IPS-NIHi11 (cell line): ENCODE data around the gene ABCB8.
"Not testable (repeated sequence)": the region's sequence is repeated elsewhere in the genome, so short reads cannot be mapped to it uniquely, and the experiment has no call there.

Experiments
- DNase-seq: peaks from one replicate; pipeline ENCODE4 v3.0.0; 2012; ENCODE audit warnings: mixed read lengths, low spot score

The ABCB8 gene

DNA sequence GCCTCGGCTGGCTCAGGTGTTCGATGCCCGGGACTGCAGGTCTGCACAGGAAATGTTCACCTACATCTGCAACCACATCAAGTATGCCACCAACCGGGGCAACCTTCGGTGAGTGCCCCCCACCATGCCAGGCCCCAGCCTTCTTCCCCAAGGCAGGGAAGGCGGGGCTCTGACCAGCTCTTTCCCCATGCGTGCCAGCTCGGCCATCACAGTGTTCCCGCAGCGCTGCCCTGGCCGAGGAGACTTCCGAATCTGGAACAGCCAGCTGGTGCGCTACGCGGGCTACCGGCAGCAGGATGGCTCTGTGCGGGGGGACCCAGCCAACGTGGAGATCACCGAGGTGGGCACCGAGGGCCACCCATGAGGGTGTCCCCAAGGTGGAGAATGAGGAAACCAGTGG lies 29.9 kb upstream of the ABCB8 start:
- DNase-seq, result no peak

DNA sequence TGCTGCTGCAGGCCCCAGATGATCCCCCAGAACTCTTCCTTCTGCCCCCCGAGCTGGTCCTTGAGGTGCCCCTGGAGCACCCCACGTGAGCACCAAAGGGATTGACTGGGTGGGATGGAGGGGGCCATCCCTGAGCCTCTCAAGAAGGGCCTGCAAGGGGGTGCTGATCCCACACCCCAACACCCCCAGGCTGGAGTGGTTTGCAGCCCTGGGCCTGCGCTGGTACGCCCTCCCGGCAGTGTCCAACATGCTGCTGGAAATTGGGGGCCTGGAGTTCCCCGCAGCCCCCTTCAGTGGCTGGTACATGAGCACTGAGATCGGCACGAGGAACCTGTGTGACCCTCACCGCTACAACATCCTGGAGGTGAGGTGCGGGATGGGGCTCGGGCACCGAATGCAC lies 29.2 kb upstream of the ABCB8 start:
- no peak for DNase-seq

DNA sequence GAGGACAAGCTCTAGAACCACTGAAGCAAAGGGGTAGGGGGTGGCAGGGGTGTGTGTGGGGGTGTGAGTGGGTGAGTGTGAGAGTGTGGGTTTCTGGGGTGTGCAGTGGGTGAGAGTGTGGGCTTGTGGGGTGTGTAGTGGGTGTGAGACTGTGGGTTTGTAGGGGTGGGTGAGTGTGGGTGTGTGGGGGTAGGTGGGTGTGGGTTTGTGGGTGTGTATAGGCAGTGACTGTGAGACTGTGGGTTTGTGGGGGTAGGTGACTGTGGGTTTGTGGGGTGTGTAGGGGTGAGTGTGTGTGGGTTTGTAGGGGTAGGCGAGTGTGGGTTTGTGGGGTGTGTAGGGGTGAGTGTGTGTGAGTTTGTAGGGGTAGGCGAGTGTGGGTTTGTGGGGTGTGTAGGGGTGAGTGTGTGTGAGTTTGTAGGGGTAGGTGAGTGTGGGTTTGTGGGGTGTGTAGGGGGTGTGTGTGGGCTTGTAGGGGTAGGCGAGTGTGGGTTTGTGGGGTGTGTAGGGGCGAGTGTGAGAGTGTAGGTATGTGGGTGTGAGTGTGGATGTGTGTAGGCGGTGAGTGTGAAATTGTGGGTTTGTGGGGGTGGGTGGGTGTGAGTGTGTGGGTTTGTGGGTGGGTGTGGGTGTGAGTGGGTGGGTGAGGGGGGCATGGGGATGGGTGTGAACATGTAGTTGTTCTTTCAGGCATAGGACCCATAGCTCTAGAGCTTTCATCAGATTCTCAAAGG lies 28.6 kb upstream of the ABCB8 start:
- no peak for DNase-seq

DNA sequence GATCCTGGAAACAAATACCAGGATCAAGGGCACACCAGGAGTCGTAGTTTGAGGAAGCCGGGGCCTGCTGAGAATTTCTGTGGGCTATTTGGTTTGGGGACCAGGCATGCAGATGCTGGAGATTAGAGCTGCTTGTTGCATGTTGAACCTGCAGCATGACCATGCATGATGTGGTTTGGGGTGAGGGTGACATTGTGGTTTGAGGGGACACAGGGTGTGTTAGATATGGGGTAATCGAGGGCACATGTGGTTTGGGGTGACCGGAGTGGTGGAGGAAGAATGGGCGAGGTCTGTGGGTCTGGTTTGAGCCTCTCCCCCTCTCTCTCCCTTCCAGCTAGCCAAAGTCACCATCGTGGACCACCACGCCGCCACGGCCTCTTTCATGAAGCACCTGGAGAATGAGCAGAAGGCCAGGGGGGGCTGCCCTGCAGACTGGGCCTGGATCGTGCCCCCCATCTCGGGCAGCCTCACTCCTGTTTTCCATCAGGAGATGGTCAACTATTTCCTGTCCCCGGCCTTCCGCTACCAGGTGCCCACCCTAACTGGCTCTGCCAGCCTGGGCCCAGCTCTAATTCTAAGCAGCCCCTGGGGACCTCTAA lies 27.3 kb upstream of the ABCB8 start:
- no peak for DNase-seq

DNA sequence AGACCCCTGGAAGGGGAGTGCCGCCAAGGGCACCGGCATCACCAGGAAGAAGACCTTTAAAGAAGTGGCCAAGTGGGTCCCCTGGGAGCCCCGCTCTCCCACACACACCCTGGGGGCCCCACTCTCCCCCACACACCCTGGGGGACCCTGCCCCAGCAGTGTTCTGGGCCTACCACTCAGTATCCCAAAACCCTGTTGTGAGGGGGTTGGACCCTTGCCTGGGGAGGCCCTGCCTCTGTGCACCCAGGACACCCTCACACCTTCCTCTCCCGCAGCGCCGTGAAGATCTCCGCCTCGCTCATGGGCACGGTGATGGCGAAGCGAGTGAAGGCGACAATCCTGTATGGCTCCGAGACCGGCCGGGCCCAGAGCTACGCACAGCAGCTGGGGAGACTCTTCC lies 26.7 kb upstream of the ABCB8 start:
- no peak for DNase-seq

DNA sequence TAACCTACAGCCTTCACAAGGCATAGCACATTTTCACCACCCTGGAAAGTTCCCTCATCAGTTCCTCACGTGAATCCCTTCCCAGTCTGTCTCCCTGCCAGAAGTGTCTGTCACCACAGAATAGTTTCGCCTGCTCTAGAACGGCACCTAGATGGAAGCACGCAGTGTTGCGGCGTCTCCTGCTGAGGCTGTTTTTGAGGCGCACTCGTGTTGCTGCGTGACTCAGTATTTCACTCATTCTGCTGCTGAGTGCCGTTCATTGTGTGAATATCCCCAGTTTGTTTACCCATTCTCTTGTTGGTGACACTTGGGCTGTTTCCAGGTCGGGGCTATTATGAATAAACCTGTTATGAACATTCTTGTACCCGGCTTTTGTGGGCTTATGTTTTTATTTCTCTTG lies 24.7 kb upstream of the ABCB8 start:
- no peak for DNase-seq

DNA sequence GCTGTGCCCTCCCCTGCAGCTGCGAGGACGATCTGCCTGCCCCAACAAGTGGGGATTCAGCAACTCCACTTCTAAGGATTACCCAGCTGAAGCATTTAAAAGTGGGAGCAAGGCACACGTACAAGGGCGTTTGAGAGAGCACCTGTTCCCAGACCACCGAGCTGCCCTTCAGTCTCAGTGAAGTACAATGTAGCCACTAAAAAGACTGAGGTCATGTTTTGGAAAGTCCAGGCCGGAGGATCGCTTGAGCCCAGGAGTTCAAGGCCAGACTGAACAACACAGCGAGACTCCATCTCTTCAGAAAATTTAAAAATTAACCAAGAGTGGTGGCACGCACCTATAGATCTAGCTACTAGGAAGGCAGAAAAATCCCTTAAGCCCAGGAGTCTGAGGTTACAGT lies 22.7 kb upstream of the ABCB8 start:
- DNase-seq, result no peak

DNA sequence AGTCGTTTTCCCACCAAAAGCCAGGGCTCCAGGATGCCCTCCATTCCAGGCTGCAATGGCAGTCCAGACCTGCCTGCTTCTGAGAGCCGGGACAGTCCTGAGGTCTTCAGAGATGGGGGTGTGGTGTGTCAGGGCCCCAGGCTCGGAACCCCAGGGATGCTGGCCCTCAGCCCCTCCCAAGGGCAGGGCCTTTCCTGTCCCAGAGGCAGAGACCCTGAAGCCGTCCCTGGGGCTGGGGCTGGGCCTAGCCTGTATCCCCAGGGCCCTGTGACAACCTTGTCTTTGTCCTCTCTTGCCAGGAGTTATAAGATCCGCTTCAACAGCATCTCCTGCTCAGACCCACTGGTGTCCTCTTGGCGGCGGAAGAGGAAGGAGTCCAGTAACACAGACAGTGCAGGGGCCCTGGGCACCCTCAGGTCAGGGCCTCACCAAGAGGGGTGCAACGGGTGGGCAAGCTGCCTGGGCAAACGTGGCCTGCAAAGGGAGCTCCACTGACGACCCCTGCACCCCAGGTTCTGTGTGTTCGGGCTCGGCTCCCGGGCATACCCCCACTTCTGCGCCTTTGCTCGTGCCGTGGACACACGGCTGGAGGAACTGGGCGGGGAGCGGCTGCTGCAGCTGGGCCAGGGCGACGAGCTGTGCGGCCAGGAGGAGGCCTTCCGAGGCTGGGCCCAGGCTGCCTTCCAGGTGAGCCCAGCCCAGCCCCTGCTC lies 21.5 kb upstream of the ABCB8 start:
- DNase-seq, result no peak

DNA sequence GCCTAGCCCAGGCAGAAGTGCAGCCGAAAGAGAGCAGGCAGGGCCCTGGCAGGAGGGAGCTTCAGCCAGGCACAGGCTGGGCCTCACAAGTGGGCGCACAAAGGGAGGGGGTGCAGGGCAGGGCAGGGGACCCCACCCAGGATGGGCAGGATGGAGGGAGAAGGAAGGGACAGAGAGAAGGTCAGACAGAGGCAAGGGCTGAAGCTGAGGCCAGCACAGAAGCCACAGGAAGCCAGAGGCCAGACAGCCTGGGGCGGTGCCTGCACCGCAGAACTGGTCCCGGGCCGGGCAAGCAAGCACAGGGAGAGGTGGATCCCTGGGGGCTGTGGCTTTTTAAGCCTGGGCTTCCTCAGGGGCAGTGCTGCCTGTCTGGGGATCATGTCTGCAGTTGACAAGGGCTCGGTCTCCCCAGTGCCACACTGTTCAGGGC lies 20.8 kb upstream of the ABCB8 start:
- DNase-seq, result no peak

DNA sequence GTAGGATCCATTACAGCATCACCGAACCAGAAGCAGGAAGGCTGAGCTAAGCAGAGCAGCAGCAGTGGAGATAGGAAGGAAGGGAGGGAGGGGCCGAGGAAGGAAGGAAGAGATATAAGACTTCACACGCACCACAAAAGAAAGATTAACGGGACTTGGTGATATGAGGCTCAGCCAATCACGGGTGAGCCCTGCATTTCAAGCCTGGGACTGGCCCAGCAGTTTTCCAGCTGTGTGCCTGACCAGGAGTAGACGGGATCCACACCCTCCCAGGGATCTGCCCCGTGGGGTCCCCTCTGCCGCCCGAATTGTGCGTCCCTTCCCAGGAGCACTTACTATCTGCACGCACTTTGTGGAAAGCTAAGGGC lies 20.1 kb upstream of the ABCB8 start:
- DNase-seq, result no peak

DNA sequence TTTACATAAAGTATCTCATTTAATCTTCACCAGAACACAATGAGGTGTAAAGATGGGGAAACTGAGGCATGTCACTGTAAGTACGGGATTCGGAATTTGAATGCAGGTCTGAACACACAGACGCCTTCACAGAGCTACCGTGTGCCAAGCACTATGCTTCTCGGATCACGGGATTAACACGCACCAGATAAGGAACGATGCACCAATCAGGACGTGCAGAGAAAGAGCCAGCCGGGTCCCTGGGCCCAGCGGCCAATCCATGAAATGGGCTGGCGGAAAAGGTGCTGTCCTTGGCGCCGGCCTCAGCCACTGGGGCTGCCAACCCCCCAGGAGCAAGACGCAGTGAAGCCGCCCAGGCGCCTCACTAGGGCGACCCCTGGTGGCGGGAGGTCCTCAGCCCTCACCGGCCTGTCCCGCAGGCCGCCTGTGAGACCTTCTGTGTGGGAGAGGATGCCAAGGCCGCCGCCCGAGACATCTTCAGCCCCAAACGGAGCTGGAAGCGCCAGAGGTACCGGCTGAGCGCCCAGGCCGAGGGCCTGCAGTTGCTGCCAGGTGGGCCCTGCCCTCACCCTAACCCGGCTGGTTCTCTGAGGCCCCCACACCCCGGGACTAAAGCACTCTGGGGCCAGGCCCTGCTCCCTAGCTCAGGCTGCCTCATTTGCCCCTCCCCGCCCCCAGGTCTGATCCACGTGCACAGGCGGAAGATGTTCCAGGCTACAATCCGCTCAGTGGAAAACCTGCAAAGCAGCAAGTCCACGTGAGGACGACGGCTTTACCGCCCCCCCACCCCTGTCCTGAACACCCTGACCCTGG lies 19.5 kb upstream of the ABCB8 start:
- DNase-seq, result peak; percentile 87

DNA sequence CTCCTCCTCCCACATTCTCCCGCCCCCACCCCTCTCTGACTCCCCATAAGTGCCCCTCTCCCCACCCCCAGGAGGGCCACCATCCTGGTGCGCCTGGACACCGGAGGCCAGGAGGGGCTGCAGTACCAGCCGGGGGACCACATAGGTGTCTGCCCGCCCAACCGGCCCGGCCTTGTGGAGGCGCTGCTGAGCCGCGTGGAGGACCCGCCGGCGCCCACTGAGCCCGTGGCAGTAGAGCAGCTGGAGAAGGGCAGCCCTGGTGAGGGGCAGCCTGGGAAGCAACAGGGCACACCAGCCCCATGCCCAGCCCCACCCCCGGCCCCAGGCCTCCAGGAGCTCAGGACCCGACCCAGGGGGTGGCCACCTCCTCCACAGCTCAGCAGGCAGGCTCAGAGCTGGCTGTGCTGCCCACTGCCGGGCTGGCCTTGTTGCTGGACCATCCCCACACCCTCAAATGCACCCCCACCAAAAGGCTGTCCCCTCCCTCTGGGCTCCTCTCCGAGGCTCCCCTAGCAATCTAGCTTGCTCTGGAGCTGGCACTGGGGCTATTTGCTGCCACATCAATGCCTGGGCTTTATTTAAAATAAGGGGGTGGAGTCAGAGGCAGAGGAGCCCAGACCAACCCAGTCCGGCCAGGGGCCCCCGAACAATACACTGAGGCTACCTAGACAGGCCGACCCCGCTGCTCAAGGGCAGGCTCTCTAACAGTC lies 18.8 kb upstream of the ABCB8 start:
- DNase-seq, result peak; percentile 47

DNA sequence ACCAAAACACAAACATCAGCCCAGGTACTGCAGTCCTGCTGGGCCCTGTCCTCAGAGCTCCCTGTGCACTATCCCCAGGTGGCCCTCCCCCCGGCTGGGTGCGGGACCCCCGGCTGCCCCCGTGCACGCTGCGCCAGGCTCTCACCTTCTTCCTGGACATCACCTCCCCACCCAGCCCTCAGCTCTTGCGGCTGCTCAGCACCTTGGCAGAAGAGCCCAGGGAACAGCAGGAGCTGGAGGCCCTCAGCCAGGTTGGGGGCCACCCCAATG lies 18.3 kb upstream of the ABCB8 start:
- no peak for DNase-seq

DNA sequence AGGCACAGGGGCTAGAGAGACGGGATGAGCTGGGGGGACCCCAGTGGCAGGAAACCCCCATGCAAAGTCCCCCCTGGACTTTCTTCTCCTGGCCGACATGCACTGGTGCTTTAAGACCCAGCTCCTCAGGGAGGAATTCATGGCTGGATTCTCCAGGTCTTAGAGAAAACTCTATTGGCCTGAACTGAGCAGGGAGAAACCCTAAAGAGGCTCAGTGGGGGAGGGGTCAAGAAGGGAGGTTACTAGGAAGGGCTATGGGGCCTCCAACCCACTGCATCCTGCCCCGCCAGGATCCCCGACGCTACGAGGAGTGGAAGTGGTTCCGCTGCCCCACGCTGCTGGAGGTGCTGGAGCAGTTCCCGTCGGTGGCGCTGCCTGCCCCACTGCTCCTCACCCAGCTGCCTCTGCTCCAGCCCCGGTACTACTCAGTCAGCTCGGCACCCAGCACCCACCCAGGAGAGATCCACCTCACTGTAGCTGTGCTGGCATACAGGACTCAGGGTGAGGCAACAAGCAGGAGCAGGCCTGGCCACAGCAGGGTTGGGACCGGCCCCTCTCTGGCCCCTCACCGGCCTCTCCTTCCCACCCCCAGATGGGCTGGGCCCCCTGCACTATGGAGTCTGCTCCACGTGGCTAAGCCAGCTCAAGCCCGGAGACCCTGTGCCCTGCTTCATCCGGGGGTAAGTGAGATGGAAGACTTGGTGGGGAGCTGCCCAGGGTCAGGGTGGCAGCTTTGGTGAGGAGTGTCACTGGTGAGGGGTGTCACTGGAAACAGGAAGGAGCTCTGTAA lies 17.7 kb upstream of the ABCB8 start:
- no peak for DNase-seq

DNA sequence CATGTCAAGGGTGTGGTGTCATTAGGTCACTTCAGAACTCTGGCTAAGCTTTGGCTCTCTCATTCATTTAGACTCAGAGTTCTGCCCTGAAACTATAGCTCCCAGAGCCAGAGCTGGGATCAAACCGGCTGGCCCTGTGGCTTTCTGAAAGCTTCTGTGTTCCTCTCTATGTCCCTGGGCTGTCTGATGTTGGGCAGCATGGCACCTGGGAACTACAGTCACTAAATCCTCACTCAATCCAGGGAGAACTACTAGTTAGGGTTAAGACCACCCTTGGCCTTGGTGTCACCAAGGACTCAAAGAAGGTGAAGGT lies 17.2 kb upstream of the ABCB8 start:
- DNase-seq, result no peak

DNA sequence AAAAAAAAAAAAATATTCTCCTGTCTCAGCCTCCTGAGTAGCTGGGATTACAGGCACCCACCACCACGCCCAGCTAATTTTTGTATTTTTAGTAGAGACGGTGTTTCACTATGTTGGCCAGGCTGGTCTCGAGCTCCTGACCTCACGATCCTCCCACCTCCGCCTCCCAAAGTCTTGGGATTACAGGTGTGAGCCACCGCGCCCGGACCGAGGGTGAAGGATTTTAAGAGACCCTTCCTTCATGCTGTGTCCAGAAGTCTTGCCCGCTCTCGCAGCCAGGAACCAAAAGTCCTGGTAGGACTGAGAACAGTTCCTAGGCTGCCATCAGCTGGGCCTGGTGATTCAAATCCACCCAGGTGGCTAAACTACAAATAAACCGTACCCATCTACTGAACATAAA lies 16.6 kb upstream of the ABCB8 start:
- DNase-seq, result not testable (repeated sequence)

DNA sequence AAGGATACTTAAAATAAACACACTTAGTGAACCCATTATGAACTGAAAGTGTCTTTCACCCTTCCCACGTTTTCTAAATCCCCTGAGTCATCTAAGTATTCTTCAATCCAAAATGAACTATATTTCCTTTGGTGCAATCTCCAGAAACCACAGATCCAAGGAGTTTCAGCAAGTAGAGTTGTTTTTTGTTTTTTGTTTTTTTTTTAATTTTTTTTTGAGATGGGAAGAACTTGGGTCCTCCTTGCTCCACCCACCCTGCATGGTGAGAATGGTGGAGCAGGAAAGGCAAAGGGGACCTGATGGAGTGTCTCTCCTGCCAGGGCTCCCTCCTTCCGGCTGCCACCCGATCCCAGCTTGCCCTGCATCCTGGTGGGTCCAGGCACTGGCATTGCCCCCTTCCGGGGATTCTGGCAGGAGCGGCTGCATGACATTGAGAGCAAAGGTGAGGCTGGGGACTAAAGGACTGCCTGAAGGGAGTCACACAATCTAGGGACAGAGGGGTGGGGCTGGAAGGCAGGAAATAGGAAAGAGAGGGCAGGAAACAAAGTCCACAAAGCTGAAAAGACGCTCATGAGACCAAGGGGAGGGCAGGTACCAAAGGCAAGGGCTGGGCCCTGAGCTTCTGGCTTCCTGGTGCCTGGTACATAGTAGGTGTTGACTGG lies 16.1 kb upstream of the ABCB8 start:
- DNase-seq, result no peak

DNA sequence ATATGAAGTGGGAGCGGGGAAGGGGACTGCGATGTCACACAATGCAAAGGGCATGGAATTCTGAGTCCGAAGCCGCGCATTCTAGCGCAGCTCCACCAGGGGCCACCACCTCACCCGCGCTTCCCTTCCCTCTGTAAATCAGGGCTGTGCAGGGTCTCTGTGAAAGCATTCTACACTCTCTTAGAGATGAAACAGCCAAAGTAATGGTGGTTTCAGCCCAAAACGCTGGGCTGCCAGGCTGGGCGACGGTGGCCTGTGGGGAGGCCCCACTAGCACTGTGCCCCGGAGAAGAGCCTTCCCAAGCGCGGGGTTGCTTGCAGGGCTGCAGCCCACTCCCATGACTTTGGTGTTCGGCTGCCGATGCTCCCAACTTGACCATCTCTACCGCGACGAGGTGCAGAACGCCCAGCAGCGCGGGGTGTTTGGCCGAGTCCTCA lies 15.3 kb upstream of the ABCB8 start:
- peak; percentile 59 for DNase-seq

DNA sequence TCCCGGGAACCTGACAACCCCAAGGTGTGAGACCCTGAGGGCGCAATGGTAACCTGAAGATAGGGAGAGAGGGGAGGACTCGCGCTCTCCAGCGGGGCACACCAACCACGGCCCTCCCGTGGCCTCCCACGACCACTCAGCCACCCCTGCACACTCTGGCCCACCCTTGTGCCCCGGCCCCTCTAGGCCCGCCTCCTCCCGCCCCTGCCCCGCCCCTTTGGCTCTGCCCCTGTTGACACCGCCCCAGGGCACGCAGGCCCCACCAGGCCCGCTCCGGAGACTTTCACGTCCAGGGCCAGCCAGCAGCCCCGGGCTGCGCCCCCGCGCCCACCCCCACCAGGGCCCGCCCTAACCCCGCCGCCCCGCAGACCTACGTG lies 14.9 kb upstream of the ABCB8 start:
- DNase-seq, result peak; percentile 54

DNA sequence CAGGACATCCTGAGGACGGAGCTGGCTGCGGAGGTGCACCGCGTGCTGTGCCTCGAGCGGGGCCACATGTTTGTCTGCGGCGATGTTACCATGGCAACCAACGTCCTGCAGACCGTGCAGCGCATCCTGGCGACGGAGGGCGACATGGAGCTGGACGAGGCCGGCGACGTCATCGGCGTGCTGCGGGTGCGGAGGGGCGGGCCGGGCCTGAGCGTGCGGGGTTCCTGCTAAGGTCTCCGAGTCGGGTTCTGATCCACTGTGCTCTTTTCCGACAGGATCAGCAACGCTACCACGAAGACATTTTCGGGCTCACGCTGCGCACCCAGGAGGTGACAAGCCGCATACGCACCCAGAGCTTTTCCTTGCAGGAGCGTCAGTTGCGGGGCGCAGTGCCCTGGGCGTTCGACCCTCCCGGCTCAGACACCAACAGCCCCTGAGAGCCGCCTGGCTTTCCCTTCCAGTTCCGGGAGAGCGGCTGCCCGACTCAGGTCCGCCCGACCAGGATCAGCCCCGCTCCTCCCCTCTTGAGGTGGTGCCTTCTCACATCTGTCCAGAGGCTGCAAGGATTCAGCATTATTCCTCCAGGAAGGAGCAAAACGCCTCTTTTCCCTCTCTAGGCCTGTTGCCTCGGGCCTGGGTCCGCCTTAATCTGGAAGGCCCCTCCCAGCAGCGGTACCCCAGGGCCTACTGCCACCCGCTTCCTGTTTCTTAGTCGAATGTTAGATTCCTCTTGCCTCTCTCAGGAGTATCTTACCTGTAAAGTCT lies 14.3 kb upstream of the ABCB8 start:
- peak; percentile 80 for DNase-seq
